NCI-H82 treated with DMSO at 0.1 percent for 48 hours (cell line): Measurements from ENCODE around the gene SHB.

Experiments
- DNase-seq: peaks from one replicate; lab custom pipeline; 2025; ENCODE audit not compliant: unreplicated experiment; lab: John Stamatoyannopoulos, UW

The SHB gene

DNA sequence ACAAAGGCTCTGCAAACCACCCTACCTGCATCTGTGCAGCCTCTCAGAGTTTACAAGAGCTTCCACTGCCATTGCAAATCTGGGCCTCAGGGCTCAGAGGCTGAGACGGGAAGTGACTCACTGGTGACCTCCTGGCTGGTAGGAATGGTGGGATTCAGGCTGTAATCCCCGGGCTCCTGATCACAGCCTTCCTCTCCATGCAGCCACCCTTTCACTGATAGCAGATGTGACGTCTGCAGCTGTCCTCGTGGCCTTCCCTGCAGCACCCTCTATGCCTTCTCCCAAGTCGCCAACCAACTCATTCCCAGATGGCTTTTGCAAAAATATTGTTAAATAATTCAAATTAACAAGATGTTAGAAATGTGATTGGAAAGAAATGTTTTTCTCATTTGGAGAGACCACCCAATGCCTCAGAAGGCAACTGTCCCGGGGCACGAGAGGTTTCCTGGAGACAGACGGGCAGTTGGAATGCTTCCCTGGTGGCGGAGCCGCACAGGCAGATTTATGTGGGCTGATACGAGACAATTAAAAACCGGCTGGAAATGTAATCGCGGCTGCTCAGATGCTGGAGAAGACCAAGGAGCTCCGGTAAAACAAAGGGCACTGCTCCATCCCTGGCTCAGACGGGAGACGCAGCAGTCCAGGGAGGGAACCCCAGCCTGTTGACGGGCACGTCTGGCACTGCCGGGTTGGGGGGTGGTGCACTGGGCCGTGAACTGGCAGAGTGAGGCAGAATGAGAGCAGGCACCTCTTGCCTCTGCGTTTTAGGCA lies 130.7 kb downstream of the SHB start:
- DNase-seq: no peak

DNA sequence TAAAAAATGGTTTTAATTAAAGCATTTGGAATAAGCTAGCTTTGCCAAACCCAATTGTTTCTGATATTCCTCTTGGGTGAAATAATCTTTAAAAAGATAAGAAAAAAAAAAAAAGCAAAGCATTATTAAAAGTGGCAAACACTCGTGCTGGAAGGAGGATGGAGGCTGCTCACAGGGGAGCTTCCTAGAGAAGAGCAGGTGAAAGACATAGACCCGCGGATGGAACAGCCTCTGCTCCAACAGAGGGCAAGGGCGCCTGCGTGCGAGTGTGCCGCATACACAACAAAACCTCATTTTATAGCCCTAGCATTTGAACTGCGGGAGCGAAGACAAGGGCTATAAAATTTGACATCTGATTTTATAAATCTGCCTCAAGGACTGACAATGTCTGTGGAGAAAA lies 131.7 kb downstream of the SHB start:
- no peak for DNase-seq

DNA sequence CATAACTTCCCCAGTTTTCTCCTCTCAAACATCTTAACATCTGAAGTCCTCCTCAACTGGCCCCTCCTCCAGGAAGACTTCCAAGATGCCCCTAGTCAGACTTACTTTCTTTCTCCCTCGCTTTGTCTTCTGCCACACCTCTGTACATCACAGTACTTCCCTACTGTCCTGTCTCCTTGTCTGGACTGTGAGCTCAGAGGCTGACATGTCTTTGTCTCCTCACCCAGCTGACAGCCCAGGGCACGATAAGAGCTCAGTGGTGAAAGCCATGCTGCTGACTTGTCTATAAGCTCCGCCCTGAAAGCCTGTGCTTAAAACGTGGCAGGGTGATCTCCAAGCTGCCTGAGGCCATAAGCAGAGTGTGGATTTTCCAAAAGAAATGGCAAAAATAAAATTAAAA lies 132.1 kb downstream of the SHB start:
- no peak for DNase-seq

DNA sequence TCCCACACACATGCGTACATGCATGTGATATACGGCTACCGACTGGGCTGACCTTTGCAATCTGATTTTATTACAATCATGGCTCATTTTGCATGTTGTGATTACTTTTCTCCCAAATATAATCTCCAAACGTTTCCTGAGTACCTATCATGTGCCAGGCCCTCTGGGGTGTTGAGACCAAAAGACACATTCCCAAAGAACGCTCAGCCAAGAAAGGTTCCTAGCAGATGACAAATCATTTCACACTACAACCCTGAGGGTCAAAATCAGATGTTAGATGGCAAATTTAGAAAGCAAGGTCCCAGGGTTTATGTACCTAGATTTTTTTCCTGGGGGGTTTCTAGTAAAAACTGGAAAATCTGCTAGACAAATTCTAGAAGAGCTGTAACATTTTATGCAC lies 132.7 kb downstream of the SHB start:
- DNase-seq: no peak

DNA sequence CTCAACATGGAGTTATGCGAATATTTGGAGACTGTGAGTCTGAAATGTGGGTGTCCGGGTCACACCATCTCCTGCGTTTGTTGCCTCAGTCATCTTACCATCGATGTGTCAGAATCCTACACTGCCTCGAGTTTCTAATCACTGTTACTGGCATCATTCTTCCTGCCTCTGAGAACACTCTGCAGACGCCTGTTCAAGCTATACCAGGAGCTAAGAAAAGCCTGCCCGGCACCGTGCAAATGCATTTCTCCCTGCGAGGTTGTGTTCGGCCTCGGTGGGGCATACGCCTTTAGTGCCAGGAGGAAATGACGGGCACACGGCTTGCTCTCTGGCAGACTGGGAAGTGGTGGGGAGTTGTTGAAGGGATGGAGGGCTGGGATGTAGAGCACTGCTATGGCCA lies 133.9 kb downstream of the SHB start:
- no peak for DNase-seq

DNA sequence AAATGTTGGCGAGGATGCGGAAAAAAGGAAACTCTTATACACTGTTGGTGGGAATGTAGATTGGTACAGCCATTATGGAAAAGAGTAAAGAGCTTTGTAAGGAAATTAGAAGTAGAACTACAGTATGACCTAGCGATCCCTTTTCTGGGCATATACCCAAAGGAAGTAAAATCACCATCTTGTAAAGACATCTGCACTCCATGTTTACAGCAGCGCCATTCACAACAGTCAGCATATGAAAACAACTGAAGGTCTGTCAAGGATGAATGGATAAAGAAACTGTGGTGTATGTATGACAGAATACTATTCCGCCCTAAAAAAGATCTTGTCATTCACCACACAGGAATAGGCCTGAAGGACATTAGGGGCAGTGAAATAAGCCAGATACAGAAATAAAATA lies 137.4 kb downstream of the SHB start:
- DNase-seq: no peak

DNA sequence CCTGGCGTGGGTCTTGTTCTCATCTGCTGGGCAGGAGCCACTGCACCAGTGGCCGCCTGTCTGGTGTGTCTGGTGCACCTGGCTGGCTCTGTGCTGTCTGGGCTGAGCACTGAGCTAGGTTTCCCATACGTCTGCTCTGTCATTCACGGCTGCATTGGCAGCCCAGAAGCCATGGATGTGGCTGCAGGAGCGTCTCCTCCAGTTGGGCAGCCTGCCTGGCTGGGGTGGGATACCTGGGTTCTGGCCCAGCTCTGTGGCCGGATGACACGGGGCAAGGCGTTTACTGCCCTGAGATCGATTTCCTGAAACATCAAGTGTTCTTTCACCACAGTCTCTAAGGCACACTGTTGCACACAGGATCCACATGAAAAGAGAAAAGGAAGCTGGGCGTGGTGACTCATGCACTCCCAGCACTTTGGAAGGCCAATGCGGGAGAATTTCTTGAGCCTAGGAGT lies 139.6 kb downstream of the SHB start:
- no peak for DNase-seq

DNA sequence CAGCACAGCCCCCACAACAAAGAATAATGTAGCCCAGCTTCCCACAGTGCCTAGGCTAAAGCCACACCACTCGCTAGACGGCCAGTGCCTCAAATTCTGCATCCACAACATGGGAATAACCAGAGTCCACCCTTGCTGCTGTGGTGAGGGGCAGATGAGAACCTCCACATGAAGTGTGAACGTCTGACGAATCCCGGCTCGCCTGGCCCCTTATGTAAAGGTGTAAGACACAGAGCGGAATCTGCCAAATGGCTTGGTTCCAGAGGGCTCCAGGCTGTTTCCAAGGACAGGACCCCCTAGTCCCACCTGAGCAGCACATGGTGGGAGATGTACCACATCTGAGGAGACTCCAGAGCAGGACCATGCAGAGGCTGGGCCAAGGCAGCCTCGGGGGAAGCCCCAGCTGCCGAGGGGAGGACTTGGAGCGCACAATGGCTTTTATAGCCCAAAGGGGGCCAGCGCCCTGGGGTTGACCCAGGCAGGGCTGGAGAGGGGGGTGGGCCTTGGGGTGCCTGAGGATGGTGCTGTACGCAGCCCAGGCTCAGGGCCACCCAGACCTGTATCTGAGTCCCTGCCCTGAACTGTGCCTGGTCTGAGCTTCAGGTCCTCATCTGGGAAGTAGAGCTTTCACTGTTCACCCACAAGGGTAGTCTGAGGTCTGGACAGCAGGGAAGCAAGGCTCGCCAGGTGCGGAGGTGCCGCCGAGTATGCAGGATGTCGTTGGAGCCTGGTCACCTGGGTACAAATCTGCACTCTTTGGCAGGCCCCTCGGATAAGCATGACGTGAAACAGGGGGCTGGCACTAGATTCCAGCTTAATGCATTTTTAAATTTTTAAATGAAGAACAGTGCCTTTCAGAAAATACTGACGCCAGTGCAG lies 140.2 kb downstream of the SHB start:
- DNase-seq: no peak

DNA sequence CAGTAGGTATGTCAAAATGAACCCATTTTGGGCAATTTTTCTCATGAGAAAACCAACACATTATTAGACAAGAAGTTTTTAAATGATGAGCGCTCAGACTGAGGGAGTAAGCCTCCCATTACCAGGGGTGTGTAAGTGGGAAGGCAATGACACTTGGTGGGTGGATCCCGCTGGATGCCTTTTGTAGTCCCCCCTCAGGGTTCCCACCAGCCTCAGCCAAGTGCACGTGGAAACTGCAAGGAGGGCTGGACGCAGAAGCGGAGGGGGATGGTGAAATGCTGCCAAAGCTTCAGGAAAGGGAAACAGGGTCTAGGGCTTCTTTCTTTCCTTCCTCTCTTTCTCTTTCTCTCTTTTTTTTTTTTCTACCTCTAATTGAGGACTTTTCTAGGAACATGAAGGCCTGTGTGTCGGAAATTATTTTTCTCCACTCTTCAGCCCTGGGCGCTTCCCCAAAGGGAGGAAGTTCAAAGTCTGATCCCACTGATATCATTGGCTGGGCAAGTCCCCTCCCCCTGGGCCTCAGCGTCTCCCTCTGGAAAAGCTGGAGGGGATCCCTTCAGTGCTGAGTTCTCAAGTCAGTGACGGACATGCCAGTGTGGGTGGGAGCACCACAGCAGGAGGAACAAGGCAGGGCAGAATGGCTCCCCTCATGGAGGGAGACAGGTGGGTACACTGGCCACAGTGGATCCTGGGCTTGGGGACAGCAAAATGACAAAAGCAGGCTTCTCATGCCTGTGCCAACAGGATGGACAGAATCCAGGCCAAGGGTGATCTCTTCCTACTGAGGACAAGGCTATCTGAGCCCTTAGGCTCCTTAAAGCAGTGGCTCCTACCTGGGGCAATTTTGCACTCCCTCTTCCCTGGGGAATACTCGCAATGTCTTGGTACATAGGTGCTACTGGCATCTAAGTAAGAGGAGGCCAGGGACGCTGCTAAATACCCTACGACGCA lies 141.2 kb downstream of the SHB start:
- no peak for DNase-seq

DNA sequence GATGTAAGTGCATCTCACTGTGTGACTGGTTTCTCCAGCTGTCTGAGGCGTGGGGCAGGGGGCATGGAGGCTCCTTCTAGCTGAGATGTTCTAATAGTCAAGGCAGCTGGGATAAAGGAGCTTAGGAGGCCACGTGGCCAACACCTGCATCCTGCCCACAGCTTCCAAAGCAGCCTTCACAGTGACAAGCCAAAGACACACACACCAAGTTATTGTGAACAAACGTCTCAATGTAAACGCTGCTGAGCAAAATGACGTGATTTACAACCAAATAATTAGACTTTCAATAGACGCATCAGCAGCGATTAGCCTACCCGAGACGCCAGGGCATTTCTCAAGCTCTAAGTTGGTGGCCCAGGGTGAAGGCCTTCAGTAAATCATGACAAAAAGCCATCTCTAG lies 141.9 kb downstream of the SHB start:
- no peak for DNase-seq

DNA sequence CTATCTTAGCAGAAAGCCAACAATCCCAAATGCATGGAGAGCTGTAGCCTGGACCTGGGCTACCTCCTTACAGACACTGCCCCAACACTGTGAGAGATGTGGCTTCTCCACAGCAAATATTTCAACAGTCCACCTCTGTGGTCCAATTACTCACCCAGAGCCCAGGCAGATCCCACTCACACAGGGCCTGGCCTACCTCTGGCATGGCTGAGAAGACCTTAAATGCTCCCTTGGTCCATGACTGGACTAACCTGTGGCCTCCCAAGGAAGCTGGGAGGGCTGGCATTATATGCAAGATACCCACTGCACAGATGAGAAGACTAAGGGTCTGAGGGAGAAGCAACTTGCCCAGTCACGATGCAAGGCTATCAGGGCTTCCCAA lies 142.3 kb downstream of the SHB start:
- no peak for DNase-seq

DNA sequence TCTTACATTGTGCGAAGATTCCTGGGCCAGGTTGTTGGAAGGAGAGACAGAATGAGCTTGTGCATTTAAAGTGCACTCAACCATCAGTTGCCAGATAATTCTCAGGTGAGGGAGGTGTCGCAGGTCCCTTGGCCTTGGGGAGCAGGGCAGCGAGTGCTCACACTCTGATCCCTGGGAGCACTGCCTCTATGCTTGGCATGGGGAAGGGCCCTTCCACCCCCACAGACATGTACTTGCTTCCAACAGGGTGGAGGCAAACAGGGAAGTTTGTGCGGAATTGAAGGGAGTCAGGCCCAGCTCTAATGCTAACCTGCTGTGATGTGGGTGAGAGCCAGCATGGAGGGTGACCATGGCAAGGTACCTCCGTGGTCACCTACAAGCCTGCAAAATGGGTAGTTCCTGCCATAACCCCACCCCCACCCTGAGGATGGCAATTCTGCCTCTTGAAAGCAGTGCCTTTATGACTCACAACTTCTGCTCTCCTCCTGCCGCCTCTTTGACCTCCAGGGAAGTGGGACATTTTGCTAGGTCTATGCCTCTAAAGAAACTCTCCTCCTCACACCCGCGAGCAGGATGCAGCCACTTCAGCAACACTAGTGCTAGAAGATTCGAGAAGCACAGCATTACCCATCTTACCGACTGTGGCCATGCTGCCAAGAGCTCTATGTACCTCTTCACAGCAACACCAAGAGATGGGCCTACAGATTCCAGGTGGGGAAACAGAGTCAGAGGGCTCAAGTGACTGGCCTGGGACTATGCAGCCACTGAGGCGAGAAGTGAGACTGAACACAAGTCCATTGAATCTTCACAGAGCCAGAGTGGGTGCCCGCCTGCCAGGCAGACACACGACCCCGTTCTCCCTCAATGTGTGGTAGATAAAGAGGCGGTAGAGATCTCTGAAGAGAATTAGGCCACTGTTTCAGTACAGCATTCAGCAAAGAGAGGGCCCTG lies 143.0 kb downstream of the SHB start:
- no peak for DNase-seq

DNA sequence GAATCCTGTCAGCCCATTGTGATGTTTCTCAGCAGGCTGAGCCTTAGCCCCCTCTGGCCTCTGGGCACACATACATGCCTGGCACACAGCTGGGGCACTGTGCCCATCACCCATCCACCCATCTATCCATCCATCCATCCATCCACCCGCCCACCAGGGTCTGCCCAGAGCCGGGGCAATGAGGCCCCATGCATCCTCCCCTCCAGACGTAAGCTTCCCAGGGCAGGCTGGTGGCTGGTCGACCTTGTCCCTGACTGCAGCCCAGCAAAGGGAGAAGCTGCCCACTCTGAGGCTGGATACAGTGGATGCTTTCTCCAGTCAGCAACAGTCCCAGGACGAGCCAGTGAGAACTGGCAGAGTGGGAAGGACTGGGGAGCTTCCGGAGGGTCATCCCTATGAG lies 144.0 kb downstream of the SHB start:
- DNase-seq: no peak

DNA sequence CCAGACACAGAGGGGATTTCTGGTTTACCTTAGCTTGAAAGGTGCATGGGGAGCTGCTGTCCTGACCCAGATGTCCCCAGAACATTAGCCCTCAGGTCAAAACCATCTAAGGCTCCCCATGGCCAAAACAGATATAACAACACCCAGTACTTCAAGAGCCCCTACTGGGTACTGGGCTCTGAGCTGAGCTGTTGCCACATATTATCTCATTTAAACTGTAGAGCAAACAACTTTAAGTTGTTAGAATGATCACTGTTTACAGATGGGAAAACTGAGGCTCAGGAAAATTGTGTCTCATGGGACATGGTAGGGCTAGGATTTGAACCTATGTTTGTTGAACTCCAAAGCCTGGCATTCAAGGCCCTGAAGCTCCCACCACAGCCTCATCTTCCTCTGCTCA lies 144.5 kb downstream of the SHB start:
- no peak for DNase-seq

DNA sequence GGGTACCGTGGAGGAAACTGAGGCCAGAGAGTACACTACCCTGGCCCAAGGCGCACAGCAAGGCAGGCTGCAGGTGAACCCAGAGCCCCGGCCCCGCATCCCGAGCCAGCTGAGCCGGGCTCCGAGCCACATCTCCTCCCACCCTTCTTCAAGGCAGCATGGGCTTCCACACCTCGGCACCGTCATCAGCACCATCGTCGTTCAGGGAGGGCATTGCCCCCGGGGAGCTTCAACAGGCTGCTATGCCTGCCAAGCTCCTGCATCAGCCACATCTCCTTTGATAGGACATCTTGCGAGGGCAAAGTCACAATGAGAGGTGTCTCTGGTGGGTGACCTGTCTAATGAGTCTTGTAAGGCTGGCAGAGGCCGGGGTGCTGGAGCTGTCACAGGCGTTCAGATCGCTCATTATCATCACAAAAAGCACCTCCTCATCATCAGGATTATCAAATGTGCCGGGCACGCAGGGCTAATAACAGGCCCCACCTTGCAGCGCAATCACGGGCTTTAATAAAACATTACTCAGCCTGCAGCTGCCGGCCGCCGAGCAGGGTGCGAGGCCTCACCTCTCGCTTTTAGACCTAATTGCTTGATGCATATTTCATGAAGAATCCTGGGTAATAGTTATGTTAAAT lies 145.1 kb downstream of the SHB start:
- no peak for DNase-seq

DNA sequence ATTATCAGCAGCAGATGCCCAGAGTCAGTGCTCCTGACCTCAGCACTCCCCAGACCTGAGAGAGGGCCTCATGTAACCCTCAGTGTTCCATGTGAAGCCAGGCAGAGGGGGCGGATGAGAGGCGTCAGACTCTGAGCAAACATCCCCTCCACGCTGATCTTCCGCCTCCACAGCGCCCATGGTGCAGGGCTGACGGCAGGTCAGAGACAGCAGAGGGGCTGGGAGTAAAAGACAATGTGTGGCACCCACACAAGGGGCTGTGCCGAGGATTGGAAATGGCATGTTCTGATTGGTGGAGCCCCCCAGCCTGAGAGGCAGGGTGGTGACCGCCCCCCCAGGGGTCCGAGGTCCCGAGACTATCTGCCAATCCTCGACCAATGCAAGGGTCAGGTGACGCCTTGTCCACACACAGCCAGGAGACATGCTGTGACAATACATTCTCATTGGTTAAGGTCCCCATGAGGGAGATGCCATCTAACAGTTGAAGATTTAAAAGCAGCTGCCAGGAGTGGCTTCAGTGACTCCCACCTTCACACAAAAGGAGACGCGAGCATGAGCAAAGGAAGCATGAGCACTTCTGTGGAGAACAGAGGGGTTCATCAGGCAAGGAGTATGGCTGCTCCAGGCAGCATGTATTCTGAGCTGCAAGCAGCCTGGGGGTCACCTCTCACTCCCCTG lies 145.8 kb downstream of the SHB start:
- DNase-seq: no peak

DNA sequence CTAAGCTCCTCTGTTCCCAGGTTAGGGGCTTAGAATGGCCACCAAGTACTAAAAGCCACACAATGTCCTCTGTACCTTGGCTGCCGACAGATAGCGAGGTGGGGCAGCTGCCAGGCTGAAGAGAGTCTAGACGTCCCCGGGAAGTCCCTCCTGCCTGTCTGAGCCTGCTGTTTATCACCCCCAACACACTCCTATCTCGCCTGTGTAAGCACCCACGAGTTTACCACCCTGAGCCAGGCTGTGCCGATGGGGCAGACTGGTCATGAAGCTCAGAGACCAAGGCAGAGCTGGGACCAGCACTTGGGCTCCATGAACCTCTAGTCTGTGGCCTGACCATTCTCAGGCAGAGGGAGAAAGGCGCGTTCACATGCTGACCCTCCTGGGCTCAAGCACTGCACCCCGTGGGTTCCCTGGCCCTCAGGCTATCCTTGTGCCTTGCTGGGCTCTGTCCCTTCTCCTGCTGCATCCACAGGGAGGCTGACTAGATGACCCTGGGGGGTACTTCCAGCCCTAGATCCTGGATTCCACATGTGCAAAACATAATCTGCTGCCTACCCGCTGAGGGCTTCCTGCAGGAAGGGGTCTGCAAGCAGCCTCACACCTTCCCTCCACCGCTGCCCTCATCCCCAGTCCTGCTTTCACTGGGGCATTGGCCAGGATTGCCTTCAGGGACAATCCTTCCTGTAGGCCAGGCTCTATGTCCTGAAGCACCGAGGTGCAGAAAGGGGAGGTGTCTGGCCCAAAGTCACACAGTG lies 146.5 kb downstream of the SHB start:
- DNase-seq: no peak

DNA sequence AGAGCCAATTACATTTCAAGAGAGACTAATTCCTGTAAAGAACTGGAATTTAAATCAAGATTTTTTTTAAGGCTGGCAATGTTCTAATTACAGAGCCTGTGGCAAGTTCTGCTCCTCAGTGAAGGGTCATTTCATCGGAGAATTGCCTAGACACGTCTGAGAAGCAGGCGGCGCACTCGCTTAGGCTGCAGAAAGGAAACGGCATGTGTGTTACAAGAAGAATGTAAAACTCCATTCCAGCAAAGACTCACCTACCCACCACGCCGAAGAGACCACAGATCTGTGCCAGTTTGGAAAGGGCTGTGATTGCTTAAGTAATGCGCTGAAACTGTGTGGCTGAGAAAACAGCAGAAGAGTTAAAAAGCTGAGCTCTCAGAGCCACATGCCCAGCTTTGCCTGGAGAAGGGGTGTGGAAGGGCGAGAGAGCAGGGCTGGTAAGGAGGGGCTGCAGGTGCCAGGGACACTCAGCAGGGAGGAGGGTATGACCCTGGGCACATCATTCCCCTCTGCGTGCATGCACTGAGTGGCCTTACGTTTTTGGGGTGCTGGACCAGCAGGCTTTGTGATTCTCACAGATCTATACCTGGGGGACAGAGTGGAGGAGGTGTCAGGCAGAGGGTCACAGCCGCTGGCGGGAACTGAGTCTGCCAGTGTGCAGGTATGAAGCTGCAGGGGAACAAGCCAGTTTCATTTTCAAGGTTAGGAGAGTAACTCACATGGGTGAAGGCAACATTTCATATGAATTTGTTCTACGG lies 147.3 kb downstream of the SHB start:
- DNase-seq: no peak
